ENCODE measurements around the gene BPIFA3. TPM values are rescaled to one million over a fixed set of nuclear protein-coding genes. Genes with fewer than 3 reads are reported as not detected.

BPIFA3 gene
- total RNA-seq, 4 donors from 2014 or later: not detected

DNA sequence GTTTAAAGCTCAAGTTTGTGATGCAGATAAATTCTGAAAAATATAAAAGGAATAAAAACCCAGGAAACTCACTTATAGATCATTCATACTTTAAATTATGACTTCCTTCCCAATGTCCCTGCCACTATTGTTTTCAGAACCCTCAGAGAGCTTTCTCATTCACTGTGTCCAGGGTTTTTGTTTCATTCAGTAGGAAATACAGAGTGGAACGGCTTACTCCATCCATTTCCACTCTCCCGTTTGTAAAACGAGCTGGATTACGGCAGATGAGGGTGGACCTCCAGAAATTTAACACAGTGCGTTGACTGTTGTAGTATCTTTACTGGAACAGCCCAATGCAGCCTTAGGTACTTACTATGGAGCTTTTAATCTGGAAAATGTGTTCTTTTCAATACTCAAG, 42.2 kb downstream of the BPIFA3 start:
- TF ChIP-seq, protein P1, sequence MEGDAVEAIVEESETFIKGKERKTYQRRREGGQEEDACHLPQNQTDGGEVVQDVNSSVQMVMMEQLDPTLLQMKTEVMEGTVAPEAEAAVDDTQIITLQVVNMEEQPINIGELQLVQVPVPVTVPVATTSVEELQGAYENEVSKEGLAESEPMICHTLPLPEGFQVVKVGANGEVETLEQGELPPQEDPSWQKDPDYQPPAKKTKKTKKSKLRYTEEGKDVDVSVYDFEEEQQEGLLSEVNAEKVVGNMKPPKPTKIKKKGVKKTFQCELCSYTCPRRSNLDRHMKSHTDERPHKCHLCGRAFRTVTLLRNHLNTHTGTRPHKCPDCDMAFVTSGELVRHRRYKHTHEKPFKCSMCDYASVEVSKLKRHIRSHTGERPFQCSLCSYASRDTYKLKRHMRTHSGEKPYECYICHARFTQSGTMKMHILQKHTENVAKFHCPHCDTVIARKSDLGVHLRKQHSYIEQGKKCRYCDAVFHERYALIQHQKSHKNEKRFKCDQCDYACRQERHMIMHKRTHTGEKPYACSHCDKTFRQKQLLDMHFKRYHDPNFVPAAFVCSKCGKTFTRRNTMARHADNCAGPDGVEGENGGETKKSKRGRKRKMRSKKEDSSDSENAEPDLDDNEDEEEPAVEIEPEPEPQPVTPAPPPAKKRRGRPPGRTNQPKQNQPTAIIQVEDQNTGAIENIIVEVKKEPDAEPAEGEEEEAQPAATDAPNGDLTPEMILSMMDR (IDR thresholded peaks at IDR 0.05; ENCODE audit: low read depth): no peak

DNA sequence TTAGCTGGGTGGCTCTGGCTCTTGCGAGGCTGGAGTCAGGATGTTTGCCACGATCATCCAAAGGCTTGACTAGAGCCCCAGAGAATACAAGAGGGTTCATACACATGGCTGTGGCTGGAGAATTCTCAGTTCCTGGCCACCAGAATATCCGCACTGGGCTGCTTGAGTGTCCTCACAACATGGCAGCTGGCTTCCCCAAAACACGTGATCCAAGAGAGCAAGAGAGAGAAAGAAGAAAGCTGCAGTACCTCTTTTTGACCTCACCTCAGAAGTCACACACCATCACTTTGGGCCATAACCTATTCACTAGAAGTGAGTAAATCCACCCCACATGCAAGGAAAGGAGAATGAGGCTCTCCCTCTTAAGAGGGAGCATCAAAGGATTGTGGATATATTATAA, 44.3 kb downstream of the BPIFA3 start:
- TF ChIP-seq, protein P1 (IDR thresholded peaks at IDR 0.05; ENCODE audit: low read depth): no peak

DNA sequence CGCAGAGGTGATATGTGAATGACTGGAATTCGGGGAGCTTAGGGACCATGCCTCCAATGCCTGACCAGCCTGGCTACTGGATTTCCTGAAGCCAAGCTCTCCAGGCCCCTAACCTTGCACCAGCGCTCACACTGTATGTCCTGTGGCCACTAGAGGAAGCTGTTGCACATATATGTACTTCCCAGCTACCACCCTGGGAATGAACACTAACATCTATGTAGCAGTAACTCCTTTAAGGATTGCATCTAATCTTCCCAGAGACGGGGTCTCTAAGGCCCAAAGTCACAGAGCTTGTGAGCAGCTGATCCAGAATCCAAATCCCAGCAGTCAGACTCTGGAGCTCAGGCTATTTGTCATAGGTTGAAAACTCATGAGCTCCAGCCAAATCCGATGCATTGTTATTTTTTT, 45.5 kb downstream of the BPIFA3 start:
- TF ChIP-seq, protein P1 (IDR thresholded peaks at IDR 0.05; ENCODE audit: low read depth): no peak

DNA sequence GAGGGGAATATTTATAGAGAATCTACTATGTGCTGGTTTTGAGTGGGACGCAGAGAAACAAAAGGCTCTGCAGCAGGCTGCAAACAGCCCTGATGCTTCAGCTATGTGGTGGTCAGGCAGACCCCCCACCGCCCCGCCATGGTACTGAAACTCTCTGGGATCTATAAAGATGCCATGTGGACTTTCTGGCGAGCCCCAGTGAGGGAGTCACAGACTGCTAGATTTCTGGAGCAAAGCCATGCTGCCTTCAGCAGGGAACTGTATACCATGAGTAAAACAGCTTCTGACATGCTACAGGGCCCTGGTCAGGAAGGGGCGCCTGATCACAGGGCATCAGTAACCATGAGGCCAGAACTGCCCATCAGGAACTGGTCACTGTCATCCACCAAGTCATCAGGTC, 46.6 kb downstream of the BPIFA3 start:
- TF ChIP-seq, protein P1 (IDR thresholded peaks at IDR 0.05; ENCODE audit: low read depth): no peak

DNA sequence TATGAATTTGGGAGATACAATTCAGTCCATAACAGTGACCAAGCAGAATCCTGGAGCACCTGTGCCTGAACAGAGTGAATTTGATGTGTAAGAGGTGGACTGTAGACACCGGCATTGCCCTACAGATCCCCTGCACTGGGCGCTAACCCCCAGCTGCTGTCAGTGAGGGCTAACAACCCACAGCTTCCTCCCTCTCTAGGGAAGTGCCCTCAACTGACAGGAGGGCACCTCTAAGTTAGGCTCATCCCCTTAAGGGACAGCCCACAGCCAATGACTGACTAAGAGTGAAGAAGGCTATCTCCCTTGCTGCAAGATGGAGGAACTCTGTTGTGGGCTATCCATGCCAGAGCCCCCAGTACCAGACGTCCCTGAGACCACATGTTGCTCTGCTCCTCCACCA, 50.5 kb downstream of the BPIFA3 start:
- TF ChIP-seq, protein P1 (IDR thresholded peaks at IDR 0.05; ENCODE audit: low read depth): no peak

DNA sequence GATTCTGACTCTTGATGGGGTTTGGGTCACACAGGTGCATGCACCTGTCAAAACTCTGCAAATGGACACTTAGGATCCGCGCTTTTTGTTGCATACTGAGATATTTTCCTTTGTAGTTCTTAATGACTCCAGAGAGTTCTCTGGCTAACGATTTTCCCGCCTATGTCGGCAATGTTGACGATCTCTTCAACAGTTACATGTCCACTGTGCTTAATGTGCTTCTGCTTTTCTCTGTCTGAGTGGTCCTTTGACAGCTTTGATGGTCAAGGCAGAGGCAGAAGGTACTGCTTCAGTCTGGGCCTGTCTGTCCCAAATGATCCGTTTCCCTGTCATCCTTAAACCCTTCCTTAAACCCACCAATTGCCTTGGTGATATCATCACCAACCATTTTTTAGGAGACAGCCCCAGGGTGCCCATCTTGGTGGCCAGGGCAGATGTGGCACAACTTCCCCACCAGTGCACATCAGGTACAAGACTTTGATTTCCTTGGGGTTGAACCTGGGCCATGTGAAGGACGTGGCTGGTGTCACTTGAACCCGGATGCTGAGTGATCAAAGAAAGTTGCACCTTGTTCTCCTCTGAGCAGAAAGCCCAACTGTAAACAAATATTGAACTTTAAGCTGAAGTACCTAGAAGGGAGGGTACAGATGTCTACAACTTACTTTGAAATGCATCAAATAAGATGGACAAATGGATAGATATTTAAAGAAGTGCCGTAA, 55.2 kb downstream of the BPIFA3 start:
- TF ChIP-seq, protein P1 (IDR thresholded peaks at IDR 0.05; ENCODE audit: low read depth): no peak

DNA sequence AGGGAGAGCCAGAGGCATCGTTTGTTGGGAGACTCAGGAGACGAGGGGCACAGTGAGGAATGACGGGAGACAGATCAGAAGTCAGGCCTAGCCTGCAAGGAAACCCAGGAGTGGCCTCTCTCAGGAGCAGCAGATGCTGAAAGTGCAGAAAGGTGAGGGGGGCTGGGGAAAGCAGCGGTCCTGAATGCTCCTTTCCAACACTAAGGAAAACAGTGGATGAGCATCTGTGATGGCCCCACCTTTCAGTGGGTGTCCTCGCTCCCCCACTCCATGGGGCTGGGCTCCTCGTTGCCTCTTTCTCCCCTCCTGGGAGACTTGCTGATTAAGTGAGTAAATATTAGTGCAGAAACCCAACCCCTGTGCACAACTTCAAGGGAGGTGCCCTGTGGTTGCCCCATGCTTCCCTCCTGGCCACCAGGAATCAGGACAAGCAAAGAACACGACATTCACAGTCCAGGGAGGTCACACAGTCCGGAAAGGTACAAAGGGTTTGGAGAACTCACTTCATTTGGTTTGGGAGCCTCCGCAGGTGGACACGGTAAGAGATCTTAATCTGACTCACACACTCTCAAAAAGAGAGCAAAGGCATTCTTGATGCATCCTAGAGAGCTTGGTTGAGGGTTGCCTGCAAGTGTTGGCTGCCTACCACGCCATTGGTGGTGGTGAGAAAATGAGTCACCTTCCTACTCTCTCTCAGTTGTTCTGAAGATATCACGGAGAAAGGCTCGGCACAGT, 56.1 kb downstream of the BPIFA3 start:
- TF ChIP-seq, protein P1 (IDR thresholded peaks at IDR 0.05; ENCODE audit: low read depth): no peak

Measured in subcutaneous adipose tissue (tissue), 4 donors.